NB4 (cell line): ENCODE measurements around the gene CFLAR.

Experiments used
- DNase-seq: peaks from one replicate; pipeline ENCODE4 v3.0.0; 2010; ENCODE audit warnings: low read depth
- H3K4me3 ChIP-seq: one replicate; pipeline ENCODE4 v1.5.1; 2011; ENCODE audit warnings: mild to moderate bottlenecking, low read depth, low read length, moderate library complexity
- CTCF ChIP-seq: IDR thresholded peaks from one replicate; pipeline ENCODE4 v1.5.1; 2012; ENCODE audit warnings: low read depth, low read length
- MYC ChIP-seq: IDR thresholded peaks from 2 replicates; pipeline ENCODE4 v1.6.1; 2011; ENCODE audit warnings: low read depth, low read length
- POLR2A ChIP-seq: IDR thresholded peaks from 2 replicates; pipeline ENCODE4 v1.6.1; 2011; ENCODE audit warnings: mild to moderate bottlenecking; ENCODE audit not compliant: insufficient read length; ENCODE audit errors: extremely low read depth
- TF ChIP-seq, protein P1 (sequence below): IDR thresholded peaks from 2 replicates; pipeline ENCODE4 v1.6.1; 2011; ENCODE audit warnings: low read depth, low read length

Gene CFLAR

DNA sequence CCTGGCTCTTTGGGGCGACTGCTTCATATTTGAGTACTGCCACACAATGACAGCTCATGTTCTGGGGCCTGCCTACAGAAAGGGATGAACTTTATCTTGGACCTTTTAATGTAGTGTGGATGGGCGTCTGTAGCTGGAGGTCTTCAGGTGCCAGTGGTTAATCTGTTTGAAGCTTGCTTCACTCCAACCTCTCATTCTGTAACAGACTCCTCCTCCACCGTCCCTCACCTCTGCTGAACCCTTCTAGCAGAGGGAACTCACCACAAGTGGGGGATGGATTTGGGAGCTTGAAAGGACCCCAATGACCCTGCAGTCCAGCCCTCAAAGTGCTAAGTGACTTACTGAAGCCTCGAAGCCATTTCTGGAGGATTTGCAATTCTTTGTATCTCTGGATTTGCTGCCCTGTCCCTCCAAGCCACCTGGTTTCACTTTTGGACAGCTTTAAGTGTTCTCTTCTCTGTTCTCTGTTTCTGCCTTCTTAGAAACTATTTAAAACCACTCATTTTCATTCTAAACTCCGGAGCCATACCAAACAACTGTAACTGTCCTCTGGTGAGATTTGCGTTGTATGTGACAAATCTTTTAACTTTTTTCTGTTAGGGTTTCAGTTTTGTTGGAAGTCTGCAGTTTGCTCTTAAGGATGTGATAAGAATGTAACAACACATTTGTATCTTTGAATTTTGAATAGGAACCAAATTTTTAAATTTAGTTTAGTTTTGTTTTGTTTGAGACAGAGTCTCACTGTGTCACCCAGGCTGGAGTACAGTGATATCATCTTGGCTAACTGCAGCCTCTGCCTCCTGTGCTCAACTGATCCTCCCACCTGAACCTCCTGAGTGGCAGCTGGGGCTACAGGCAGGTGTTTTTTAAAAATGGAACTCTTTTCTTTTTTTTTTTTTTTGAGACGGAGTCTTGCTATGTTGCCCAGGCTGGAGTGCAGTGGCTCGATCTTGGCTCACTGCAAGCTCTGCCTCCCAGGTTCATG, 107.4 kb downstream of the CFLAR start:
- peak; percentile 25 for DNase-seq
- no peak overlapping the region for H3K4me3 ChIP-seq
- TF ChIP-seq, protein P1, sequence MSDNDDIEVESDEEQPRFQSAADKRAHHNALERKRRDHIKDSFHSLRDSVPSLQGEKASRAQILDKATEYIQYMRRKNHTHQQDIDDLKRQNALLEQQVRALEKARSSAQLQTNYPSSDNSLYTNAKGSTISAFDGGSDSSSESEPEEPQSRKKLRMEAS: no peak
- no peak for TF ChIP-seq POLR2A
- no peak for TF ChIP-seq MYC
- no peak for TF ChIP-seq CTCF
